Panc1 (cell line): ENCODE data around the gene TMEM98. TPM values are rescaled to one million over a fixed set of nuclear protein-coding genes. Genes with fewer than 3 reads are reported as not detected.

Experiments
- ATAC-seq: fragments of 200-7000 bp; cut with Tn5 transposase; 2 replicates; pipeline ENCODE4 v1.9.1; 2020; ENCODE audit warnings: mild to moderate bottlenecking, moderate library complexity
- BruUV-seq: library from RNA; stranded (reverse); fragments of 400-500 nt; replicated peaks from 2 replicates; lab custom pipeline; 2021; lab: Mats Ljungman, UMichigan
- CTCF ChIA-PET: fragments of 300-600 bp; sonication (Branson Sonifier 250); formaldehyde crosslinking; loops from one replicate; lab custom pipeline; 2022; ENCODE audit warnings: antibody characterized with exemption; lab: Charles Lee
- POLR2A ChIA-PET: fragments of 300-600 bp; sonication (Branson Sonifier 250); formaldehyde crosslinking; loops from one replicate; lab custom pipeline; 2022; ENCODE audit warnings: antibody characterized with exemption; lab: Charles Lee
- DNase-seq: peaks from one replicate; pipeline ENCODE4 v3.0.0-alpha.2; 2010; ENCODE audit warnings: low read depth, low spot score
- H3K27ac ChIP-seq: 2 replicates; pipeline ENCODE4 v1.5.1; 2011; ENCODE audit warnings: mild to moderate bottlenecking, low read length, inconsistent platforms
- H3K27me3 ChIP-seq: fragments of 200-500 bp; sonication (Bioruptor generic); 2 replicates; pipeline ENCODE4 v1.6.0; 2014; ENCODE audit warnings: low read length, inconsistent platforms; ENCODE audit not compliant: control insufficient read depth, insufficient read depth
- H3K36me3 ChIP-seq: fragments of 200-500 bp; sonication (Bioruptor generic); 2 replicates; pipeline ENCODE4 v1.5.1; 2014; ENCODE audit warnings: inconsistent platforms, mild to moderate bottlenecking, low read length, moderate library complexity; ENCODE audit not compliant: control insufficient read depth, insufficient read depth
- H3K4me1 ChIP-seq: 2 replicates; pipeline ENCODE4 v1.5.1; 2011; ENCODE audit warnings: inconsistent platforms, mild to moderate bottlenecking, low read length, moderate library complexity; ENCODE audit not compliant: control insufficient read depth, insufficient read depth
- H3K4me3 ChIP-seq, 2 experiments: 2 replicates each; pipeline ENCODE4 v1.5.1; 2011 to 2012; ENCODE audit warnings: low read depth in 2 of 2, low read length in 2 of 2, mild to moderate bottlenecking in 2 of 2, inconsistent platforms in 1 of 2, moderate library complexity in 1 of 2
- H3K9me3 ChIP-seq: fragments of 200-500 bp; sonication (Bioruptor generic); 2 replicates; pipeline ENCODE4 v1.5.1; 2014; ENCODE audit warnings: low read depth, mild to moderate bottlenecking, inconsistent platforms, low read length, moderate library complexity; ENCODE audit not compliant: control insufficient read depth, insufficient read depth
- CTCF ChIP-seq: fragments of 450-650 bp; IDR thresholded peaks from 2 replicates; pipeline ENCODE4 v1.5.1; 2017; ENCODE audit warnings: mild to moderate bottlenecking
- POLR2AphosphoS5 ChIP-seq: IDR thresholded peaks from 2 replicates; pipeline ENCODE4 v1.6.1; 2012; ENCODE audit warnings: mild to moderate bottlenecking, low read depth, low read length, moderate library complexity
- REST ChIP-seq, 2 experiments: IDR thresholded peaks; 2 replicates each; pipeline ENCODE4 v1.6.1; 2011 to 2012; ENCODE audit warnings: low read depth in 2 of 2, control low read depth in 1 of 2, low read length in 1 of 2, mild to moderate bottlenecking in 1 of 2, moderate library complexity in 1 of 2; ENCODE audit not compliant: insufficient read depth in 1 of 2
- SIN3A ChIP-seq: IDR thresholded peaks from 2 replicates; pipeline ENCODE4 v1.6.1; 2012; ENCODE audit warnings: low read depth, mild to moderate bottlenecking, low read length, moderate library complexity, borderline replicate concordance; ENCODE audit not compliant: insufficient read depth
- TCF7L2 ChIP-seq: IDR thresholded peaks from 2 replicates; pipeline ENCODE4 v1.6.1; 2011; ENCODE audit warnings: mild to moderate bottlenecking, low read depth, low read length, inconsistent platforms
- in situ Hi-C: cut with HindIII; loops from 2 replicates; pipeline ENCODE4 v1.10.0; 2016; ENCODE audit warnings: low sequenced_read_pairs, low pct_unique_long_range_greater_than_20kb
- intact Hi-C: fragments of 100-400 bp; cut with micrococcal nuclease; formaldehyde crosslinking; loops from one replicate; pipeline ENCODE4 v1.10.0; 2022; ENCODE audit not compliant: unreplicated experiment
- total RNA-seq: library from RNA; stranded (reverse); gene quantifications from one replicate; pipeline ENCODE4 v1.2.1, GENCODE V29; 2021; ENCODE audit not compliant: unreplicated experiment

TMEM98 gene
- total RNA-seq, 1 experiment from 2014 or later, result 2.2 TPM

GRCh38 chr17:32954477-32954876 is 26.5 kb downstream of the TMEM98 start:
- POLR2A ChIA-PET, result no interaction called here
- in situ Hi-C loops (no loop called here), intact Hi-C loops (no loop called here)
- Histone ChIP-seq H3K27me3 (peaks cover 8% of the 10 kb centered on the region), H3K4me3 (no peak overlapping the region), H3K4me1 (no peaks in the 10 kb centered on the region), H3K27ac (no peak overlapping the region), H3K36me3 (no peaks in the 10 kb centered on the region), H3K9me3 (no peaks in the 10 kb centered on the region)
- no peak for ATAC-seq
- no peak for DNase-seq
- TF ChIP-seq TCF7L2 (no peak), POLR2AphosphoS5 (no peak), REST (IDR thresholded peaks at IDR 0.05; ENCODE audit: insufficient read depth in 1 of 2, low read depth in 2 of 2, low read length in 1 of 2) (no peak), SIN3A (no peak), CTCF (no peak)
- no TSS peak for BruUV-seq
- CTCF ChIA-PET, result no interaction called here

- intact Hi-C loops, result no loop called here
- Histone ChIP-seq H3K9me3 (no peaks in the 10 kb centered on the region), H3K36me3 (no peaks in the 10 kb centered on the region), H3K27ac (no peak overlapping the region), H3K27me3 (peaks cover 5% of the 10 kb centered on the region), H3K4me1 (no peaks in the 10 kb centered on the region), H3K4me3 (no peak overlapping the region)
- DNase-seq, result no peak
- TF ChIP-seq REST (IDR thresholded peaks at IDR 0.05; ENCODE audit: insufficient read depth in 1 of 2, low read depth in 2 of 2, low read length in 1 of 2) (no peak), TCF7L2 (no peak), SIN3A (no peak), CTCF (no peak), POLR2AphosphoS5 (no peak)
- ATAC-seq, result no peak
- POLR2A ChIA-PET, result no interaction called here
- in situ Hi-C loops, result no loop called here
- no TSS peak for BruUV-seq
- CTCF ChIA-PET, result no interaction called here
Measured at GRCh38 chr17:32955155-32955554, 27.2 kb downstream of the TMEM98 start.
